Hepatocyte (in vitro differentiated cells): ENCODE measurements around the gene PTPN11. TPM values are rescaled to one million over a fixed set of nuclear protein-coding genes. Genes with fewer than 3 reads are reported as not detected.
A peak's percentile ranks its signal among the peaks of the same experiment; 100 is the strongest.
"Not testable (repeated sequence)": the region's sequence is repeated elsewhere in the genome, so short reads cannot be mapped to it uniquely, and the experiment has no call there.

Source experiments
- DNase-seq: peaks from one replicate; pipeline ENCODE4 v3.0.0-alpha.2; 2016; ENCODE audit warnings: low spot score
- H2AFZ ChIP-seq: fragments of 200-600 bp; sonication (generic); 2 replicates; pipeline ENCODE4 v1.6.0; 2016; ENCODE audit warnings: antibody characterized with exemption, mild to moderate bottlenecking
- H3K27ac ChIP-seq: fragments of 200-600 bp; sonication (generic); 2 replicates; pipeline ENCODE4 v1.5.1; 2016; ENCODE audit warnings: mild to moderate bottlenecking
- H3K27me3 ChIP-seq: fragments of 200-600 bp; sonication (generic); 2 replicates; pipeline ENCODE4 v1.6.1; 2016
- H3K36me3 ChIP-seq: fragments of 200-600 bp; sonication (generic); replicated peaks from 2 replicates; pipeline ENCODE4 v1.5.1; 2016; ENCODE audit warnings: low read depth; ENCODE audit not compliant: insufficient read depth
- H3K4me1 ChIP-seq: fragments of 200-600 bp; sonication (generic); 2 replicates; pipeline ENCODE4 v1.5.1; 2016; ENCODE audit warnings: mild to moderate bottlenecking, moderate library complexity; ENCODE audit not compliant: insufficient read depth
- H3K4me2 ChIP-seq: fragments of 200-600 bp; sonication (generic); 2 replicates; pipeline ENCODE4 v1.6.0; 2016
- H3K4me3 ChIP-seq: fragments of 200-600 bp; sonication (generic); 2 replicates; pipeline ENCODE4 v1.5.1; 2016; ENCODE audit warnings: mild to moderate bottlenecking
- H3K79me2 ChIP-seq: fragments of 200-600 bp; sonication (generic); 2 replicates; pipeline ENCODE4 v1.6.0; 2017; ENCODE audit warnings: mild to moderate bottlenecking
- H3K9me2 ChIP-seq: fragments of 200-600 bp; sonication (generic); replicated peaks from 2 replicates; pipeline ENCODE4 v1.6.0; 2017; ENCODE audit warnings: mild to moderate bottlenecking; ENCODE audit not compliant: insufficient read depth
- H3K9me3 ChIP-seq: fragments of 200-600 bp; sonication (generic); 2 replicates; pipeline ENCODE4 v1.5.1; 2016; ENCODE audit warnings: low read depth, mild to moderate bottlenecking
- H4K20me1 ChIP-seq: fragments of 200-600 bp; sonication (generic); 2 replicates; pipeline ENCODE4 v1.6.0; 2016; ENCODE audit warnings: mild to moderate bottlenecking; ENCODE audit not compliant: insufficient read depth, poor library complexity, severe bottlenecking
- EZH2 ChIP-seq: fragments of 200-600 bp; sonication (generic); IDR thresholded peaks from 2 replicates; pipeline ENCODE4 v1.6.1; 2016; ENCODE audit warnings: antibody characterized with exemption, mild to moderate bottlenecking, borderline replicate concordance
- EZH2phosphoT487 ChIP-seq: fragments of 200-600 bp; sonication (generic); IDR thresholded peaks from one replicate; pipeline ENCODE4 v1.6.1; 2018; ENCODE audit warnings: antibody characterized with exemption, mild to moderate bottlenecking, low read depth, moderate library complexity; ENCODE audit not compliant: unreplicated experiment, severe bottlenecking
- WGBS: methylation state at CpG from one replicate; pipeline ENCODE4 v1.1.6; 2016; ENCODE audit warnings: low lambda C conversion rate; ENCODE audit errors: missing lambda C conversion rate; 5-methylcytosine and 5-hydroxymethylcytosine counted together
- polyA plus RNA-seq: library from polyadenylated mRNA; unstranded; fragments of >200 nt; fragmentation: Nextera tagmentation; extraction: Ambion mirVana; gene quantifications from 2 replicates; pipeline ENCODE4 v1.2.1, GENCODE V29; 2016
- total RNA-seq: library from RNA; depleted of rRNA; stranded (reverse); fragments of >200 nt; gene quantifications from 2 replicates; pipeline ENCODE4 v1.2.3, GENCODE V29; 2014
- TF ChIP-seq, protein P1 (sequence below): fragments of 200-600 bp; sonication (generic); IDR thresholded peaks from 2 replicates; pipeline ENCODE4 v1.5.1; 2016; ENCODE audit warnings: antibody characterized with exemption, mild to moderate bottlenecking; ENCODE audit not compliant: poor library complexity

Gene PTPN11
- total and polyA plus RNA-seq, 2 experiments from 2014 or later: 66.6 to 102 TPM

GRCh38 chr12:112386726-112387125, 32.0 kb upstream of the PTPN11 start:
- Histone ChIP-seq H4K20me1 (no peaks in the 10 kb centered on the region), H3K36me3 (no peaks in the 10 kb centered on the region), H3K9me3 (no peaks in the 10 kb centered on the region), H3K4me1 (peaks cover 5% of the 10 kb centered on the region), H3K9me2 (no peaks in the 10 kb centered on the region), H3K27me3 (no peaks in the 10 kb centered on the region), H3K4me3 (no peak overlapping the region), H3K79me2 (peaks cover 3% of the 10 kb centered on the region), H3K4me2 (peak overlapping the region; percentile 29), H2AFZ (peak overlapping the region; percentile 31), H3K27ac (peak overlapping the region; percentile 73)
- TF ChIP-seq EZH2: no peak
- TF ChIP-seq, protein P1, sequence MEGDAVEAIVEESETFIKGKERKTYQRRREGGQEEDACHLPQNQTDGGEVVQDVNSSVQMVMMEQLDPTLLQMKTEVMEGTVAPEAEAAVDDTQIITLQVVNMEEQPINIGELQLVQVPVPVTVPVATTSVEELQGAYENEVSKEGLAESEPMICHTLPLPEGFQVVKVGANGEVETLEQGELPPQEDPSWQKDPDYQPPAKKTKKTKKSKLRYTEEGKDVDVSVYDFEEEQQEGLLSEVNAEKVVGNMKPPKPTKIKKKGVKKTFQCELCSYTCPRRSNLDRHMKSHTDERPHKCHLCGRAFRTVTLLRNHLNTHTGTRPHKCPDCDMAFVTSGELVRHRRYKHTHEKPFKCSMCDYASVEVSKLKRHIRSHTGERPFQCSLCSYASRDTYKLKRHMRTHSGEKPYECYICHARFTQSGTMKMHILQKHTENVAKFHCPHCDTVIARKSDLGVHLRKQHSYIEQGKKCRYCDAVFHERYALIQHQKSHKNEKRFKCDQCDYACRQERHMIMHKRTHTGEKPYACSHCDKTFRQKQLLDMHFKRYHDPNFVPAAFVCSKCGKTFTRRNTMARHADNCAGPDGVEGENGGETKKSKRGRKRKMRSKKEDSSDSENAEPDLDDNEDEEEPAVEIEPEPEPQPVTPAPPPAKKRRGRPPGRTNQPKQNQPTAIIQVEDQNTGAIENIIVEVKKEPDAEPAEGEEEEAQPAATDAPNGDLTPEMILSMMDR: no peak
- no peak for TF ChIP-seq EZH2phosphoT487
- WGBS: 65% methylated on average over 3 of the region's 3 CpGs
- peak; percentile 75 for DNase-seq

GRCh38 chr12:112389228-112389627, 29.5 kb upstream of the PTPN11 start:
- Histone ChIP-seq H3K36me3 (no peaks in the 10 kb centered on the region), H3K27me3 (no peaks in the 10 kb centered on the region), H4K20me1 (no peaks in the 10 kb centered on the region), H2AFZ (no peak overlapping the region), H3K27ac (no peak overlapping the region), H3K4me1 (peaks cover 5% of the 10 kb centered on the region), H3K9me3 (no peaks in the 10 kb centered on the region), H3K9me2 (no peaks in the 10 kb centered on the region), H3K79me2 (no peaks in the 10 kb centered on the region), H3K4me3 (no peak overlapping the region), H3K4me2 (no peak overlapping the region)
- 96% methylated on average over 4 of the region's 4 CpGs for WGBS
- no peak for DNase-seq
- TF ChIP-seq EZH2phosphoT487 (no peak), EZH2 (no peak)

DNA sequence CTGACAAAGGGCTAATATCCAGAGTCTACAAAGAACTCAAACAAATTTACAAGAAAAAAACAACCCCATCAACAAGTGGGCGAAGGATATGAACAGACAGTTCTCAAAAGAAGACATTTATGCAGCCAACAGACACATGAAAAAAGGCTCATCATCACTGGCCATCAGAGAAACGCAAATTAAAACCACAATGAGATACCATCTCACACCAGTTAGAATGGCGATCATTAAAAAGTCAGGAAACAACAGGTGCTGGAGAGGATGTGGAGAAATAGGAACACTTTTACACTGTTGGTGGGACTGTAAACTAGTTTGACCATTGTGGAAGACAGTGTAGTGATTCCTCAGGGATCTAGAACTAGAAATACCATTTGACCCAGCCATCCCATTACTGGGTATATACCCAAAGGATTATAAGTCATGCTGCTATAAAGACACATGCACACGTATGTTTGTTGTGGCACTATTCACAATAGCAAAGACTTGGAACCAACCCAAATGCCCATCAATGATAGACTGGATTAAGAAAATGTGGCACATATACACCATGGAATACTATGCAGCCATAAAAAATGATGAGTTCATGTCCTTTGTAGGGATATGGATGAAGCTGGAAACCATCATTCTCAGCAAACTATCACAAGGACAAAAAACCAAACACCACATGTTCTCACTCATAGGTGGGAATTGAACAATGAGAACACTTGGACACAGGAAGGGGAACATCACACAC, 28.7 kb upstream of the PTPN11 start:
- H3K9me3 ChIP-seq, H3K79me2 ChIP-seq, H3K9me2 ChIP-seq, H3K4me3 ChIP-seq, H3K4me1 ChIP-seq, H2AFZ ChIP-seq, H3K36me3 ChIP-seq, H4K20me1 ChIP-seq, H3K27ac ChIP-seq, DNase-seq, H3K4me2 ChIP-seq, H3K27me3 ChIP-seq: not testable (repeated sequence)
- WGBS: 85% methylated on average over 3 of the region's 4 CpGs

- no peak for DNase-seq
- H3K4me3 ChIP-seq: no peak overlapping the region
- no peaks in the 10 kb centered on the region for H3K36me3 ChIP-seq
- TF ChIP-seq EZH2phosphoT487 (no peak), EZH2 (no peak)
- TF ChIP-seq, protein P1: no peak
- H3K9me3 ChIP-seq: no peaks in the 10 kb centered on the region
- H3K79me2 ChIP-seq: no peaks in the 10 kb centered on the region
- H2AFZ ChIP-seq: no peak overlapping the region
- 82% methylated on average over 1 of the region's 1 CpG for WGBS
- H3K4me2 ChIP-seq: no peak overlapping the region
- no peaks in the 10 kb centered on the region for H3K27me3 ChIP-seq
- H3K9me2 ChIP-seq: no peaks in the 10 kb centered on the region
- no peak overlapping the region for H3K27ac ChIP-seq
- no peaks in the 10 kb centered on the region for H4K20me1 ChIP-seq
- H3K4me1 ChIP-seq: no peaks in the 10 kb centered on the region
Measured at GRCh38 chr12:112393328-112393727, 25.4 kb upstream of the PTPN11 start.
